K562 (cell line): ENCODE results near the gene GNA15. TPM values are rescaled to one million over a fixed set of nuclear protein-coding genes. Genes with fewer than 3 reads are reported as not detected.

Experiments used
- ATAC-seq: fragments of 200-7000 bp; cut with Tn5 transposase; 3 replicates; pipeline ENCODE4 v1.9.1; 2020; ENCODE audit warnings: moderate library complexity
- BruUV-seq: library from RNA; stranded (reverse); fragments of 400-500 nt; replicated peaks from 2 replicates; lab custom pipeline; 2021; lab: Mats Ljungman, UMichigan
- CTCF ChIA-PET: fragments of 300-600 bp; formaldehyde crosslinking; extraction: SDS; loops from one replicate; lab custom pipeline; 2021; ENCODE audit warnings: low intra/inter-chr PET ratio; lab: Yijun Ruan, JAX
- POLR2A ChIA-PET: fragments of 300-600, 350-650 bp; sonication (Branson Sonifier 250); formaldehyde crosslinking; extraction: SDS; loops from one replicate; lab custom pipeline; 2021; ENCODE audit warnings: antibody characterized with exemption, inconsistent platforms; lab: Yijun Ruan, JAX
- DNase-seq, 4 experiments: peaks; one replicate each; pipeline versions ENCODE4 v3.0.0 to v3.0.0-alpha.2; 2011 to 2018; ENCODE audit warnings: low spot score in 3 of 4, mixed read lengths in 3 of 4; ENCODE audit errors: extremely low read depth in 1 of 4
- FAIRE-seq: peaks from 2 replicates; lab custom pipeline; 2011; peaks lifted over from hg19 to GRCh38; lab: Jason Lieb, UNC
- H2AFZ ChIP-seq: 2 replicates; pipeline ENCODE4 v1.6.0; 2011; ENCODE audit warnings: low read depth, low read length, control low read depth, inconsistent platforms
- H3K27ac ChIP-seq: fragments of 200-600 bp; 3 replicates; pipeline ENCODE4 v1.8.0; 2011; ENCODE audit warnings: low read depth, mild to moderate bottlenecking, control low read depth, inconsistent platforms, low read length, moderate library complexity, mixed read lengths; ENCODE audit errors: extremely low read depth
- H3K27me3 ChIP-seq, 2 experiments: fragments of 300-600 bp in 1 of 2; 2 replicates in 1 of 2; 3 replicates in 1 of 2; pipeline versions ENCODE4 v1.6.0 to v1.8.0; 2011; ENCODE audit warnings: inconsistent platforms in 2 of 2, low read length in 2 of 2, mild to moderate bottlenecking in 1 of 2, mixed read lengths in 1 of 2, moderate library complexity in 1 of 2; ENCODE audit not compliant: control insufficient read depth in 2 of 2, insufficient read depth in 2 of 2
- H3K36me3 ChIP-seq: fragments of 300-600 bp; 3 replicates; pipeline ENCODE4 v1.8.0; 2011; ENCODE audit warnings: mild to moderate bottlenecking, low read length, inconsistent platforms; ENCODE audit not compliant: control insufficient read depth, insufficient read depth
- H3K4me1 ChIP-seq, 2 experiments: fragments of 200-600 bp in 1 of 2; replicated peaks in 1 of 2; 2 replicates in 1 of 2; 3 replicates in 1 of 2; pipeline versions ENCODE4 v1.5.1 to v1.8.0; 2011; ENCODE audit warnings: inconsistent platforms in 2 of 2, low read length in 2 of 2, mild to moderate bottlenecking in 1 of 2, mixed read lengths in 1 of 2, moderate library complexity in 1 of 2; ENCODE audit not compliant: control insufficient read depth in 2 of 2, insufficient read depth in 2 of 2
- H3K4me2 ChIP-seq: 2 replicates; pipeline ENCODE4 v1.6.1; 2011; ENCODE audit warnings: low read length, control low read depth, inconsistent platforms, mixed read lengths; ENCODE audit not compliant: insufficient read depth
- H3K4me3 ChIP-seq: fragments of 200-600 bp; sonication (generic), shearing (Covaris generic); 2 replicates; pipeline ENCODE4 v1.5.1; 2016; ENCODE audit warnings: control low read depth, inconsistent platforms
- H3K79me2 ChIP-seq: fragments of 200-600 bp; 3 replicates; pipeline ENCODE4 v1.8.0; 2011; ENCODE audit warnings: low read length, inconsistent platforms; ENCODE audit not compliant: control insufficient read depth, insufficient read depth
- H3K9ac ChIP-seq, 2 experiments: 2 replicates each; pipeline versions ENCODE4 v1.6.0 to v1.6.1; 2011; ENCODE audit warnings: low read depth in 2 of 2, low read length in 2 of 2, control low read depth in 1 of 2, inconsistent platforms in 1 of 2, mild to moderate bottlenecking in 1 of 2, mixed read lengths in 1 of 2; ENCODE audit not compliant: insufficient read depth in 1 of 2
- H3K9me1 ChIP-seq: one replicate; pipeline ENCODE4 v1.6.0; 2011; ENCODE audit warnings: inconsistent platforms, mild to moderate bottlenecking, low read length, moderate library complexity; ENCODE audit not compliant: control insufficient read depth, insufficient read depth
- H3K9me3 ChIP-seq: replicated peaks from 2 replicates; pipeline ENCODE4 v1.5.1; 2011; ENCODE audit warnings: low read depth, low read length, inconsistent platforms; ENCODE audit not compliant: control insufficient read depth, insufficient read depth
- H4K20me1 ChIP-seq: replicated peaks from 2 replicates; pipeline ENCODE4 v1.6.1; 2011; ENCODE audit warnings: low read length, inconsistent platforms, mixed read lengths; ENCODE audit not compliant: control insufficient read depth, insufficient read depth
- ARNT ChIP-seq, 2 experiments: fragments of 450-650 bp; IDR thresholded peaks; 2 replicates each; pipeline ENCODE4 v1.6.1; 2016; ENCODE audit warnings: mild to moderate bottlenecking in 1 of 2
- CBX2 ChIP-seq: fragments of 200-600 bp; sonication (generic); IDR thresholded peaks from one replicate; pipeline ENCODE4 v1.6.1; 2012; ENCODE audit warnings: mild to moderate bottlenecking, low read length, inconsistent platforms; ENCODE audit not compliant: insufficient read depth, poor library complexity, severe bottlenecking
- CXXC5 ChIP-seq: fragments of 250-450 bp; sonication (Bioruptor Pico); IDR thresholded peaks from 2 replicates; pipeline ENCODE4 v1.8.0; 2022; ENCODE audit warnings: inconsistent platforms, mild to moderate bottlenecking, moderate library complexity
- ELF4 ChIP-seq: fragments of 450-650 bp; formaldehyde crosslinking; IDR thresholded peaks from 2 replicates; pipeline ENCODE4 v1.4.0; 2022; ENCODE audit warnings: missing genetic modification characterization
- FOXK2 ChIP-seq, 2 experiments: fragments of 450-650 bp; IDR thresholded peaks in 1 of 2; conservative IDR thresholded peaks in 1 of 2; 2 replicates each; pipeline ENCODE4 v1.6.1; 2016; ENCODE audit warnings: low read depth in 2 of 2, mild to moderate bottlenecking in 1 of 2
- MCM2 ChIP-seq: fragments of 450-650 bp; IDR thresholded peaks from 2 replicates; pipeline ENCODE4 v1.6.1; 2017; ENCODE audit warnings: low read depth, mild to moderate bottlenecking
- MEIS2 ChIP-seq: fragments of 450-650 bp; IDR thresholded peaks from 2 replicates; pipeline ENCODE4 v1.6.1; 2014; ENCODE audit warnings: mild to moderate bottlenecking; ENCODE audit not compliant: partially characterized antibody
- NFE2L1 ChIP-seq: fragments of 450-650 bp; IDR thresholded peaks from 2 replicates; pipeline ENCODE4 v1.6.1; 2016; ENCODE audit warnings: missing genetic modification characterization, low read depth, mild to moderate bottlenecking, missing compliant biosample characterization, moderate library complexity, borderline replicate concordance
- NR2F6 ChIP-seq: fragments of 450-650 bp; formaldehyde crosslinking; IDR thresholded peaks from 2 replicates; pipeline ENCODE4 v1.4.0; 2020; ENCODE audit warnings: mild to moderate bottlenecking
- RB1 ChIP-seq: fragments of 450-650 bp; IDR thresholded peaks from 2 replicates; pipeline ENCODE4 v1.6.1; 2017; ENCODE audit warnings: low read depth, mild to moderate bottlenecking
- RUNX1 ChIP-seq: sonication (generic); IDR thresholded peaks from 2 replicates; pipeline ENCODE4 v1.6.1; 2016; ENCODE audit warnings: antibody characterized with exemption, low read depth
- SIN3B ChIP-seq: fragments of 450-650 bp; IDR thresholded peaks from 2 replicates; pipeline ENCODE4 v1.6.1; 2017; ENCODE audit warnings: low read depth, mild to moderate bottlenecking, moderate library complexity
- SUPT5H ChIP-seq: fragments of 450-650 bp; IDR thresholded peaks from 2 replicates; pipeline ENCODE4 v1.6.1; 2016
- YY1 ChIP-seq, 3 experiments: IDR thresholded peaks; 2 replicates each; pipeline ENCODE4 v1.6.1; 2011; ENCODE audit warnings: low read length in 2 of 3, mild to moderate bottlenecking in 2 of 3, moderate library complexity in 2 of 3, borderline replicate concordance in 1 of 3, control low read depth in 1 of 3, low read depth in 1 of 3; ENCODE audit not compliant: insufficient read depth in 3 of 3, insufficient replicate concordance in 2 of 3, control insufficient read depth in 1 of 3, insufficient read length in 1 of 3; ENCODE audit errors: extremely low read depth in 1 of 3
- ZFP36 ChIP-seq: fragments of 150-350 bp; IDR thresholded peaks from 2 replicates; pipeline ENCODE4 v1.6.1; 2018; ENCODE audit warnings: low read length, low read depth; ENCODE audit not compliant: partially characterized antibody
- ZNF444 ChIP-seq: fragments of 250-450 bp; sonication (Bioruptor Pico); IDR thresholded peaks from 2 replicates; pipeline ENCODE4 v1.4.0; 2020; ENCODE audit warnings: mild to moderate bottlenecking, moderate library complexity
- WGBS: fragments of 100-300 bp; shearing (Covaris generic); methylation state at CpG from one replicate; pipeline ENCODE4 v1.1.6; 2016; ENCODE audit warnings: low coverage, mixed read lengths; ENCODE audit not compliant: insufficient coverage; ENCODE audit errors: missing lambda C conversion rate; 5-methylcytosine and 5-hydroxymethylcytosine counted together
- in situ Hi-C: fragments of 300-500 bp; cut with MboI; formaldehyde crosslinking; loops from 4 replicates; pipeline ENCODE4 v1.15.0; 2018; ENCODE audit warnings: inconsistent platforms, mixed read lengths
- intact Hi-C: fragments of 100-400 bp; cut with micrococcal nuclease; formaldehyde crosslinking; loops from 2 replicates; pipeline ENCODE4 v1.14.2; 2022
- polyA plus RNA-seq, 8 experiments: library from polyadenylated mRNA; depleted of rRNA in 4 of 8; stranded (reverse) in 5 of 8; unstranded in 3 of 8; fragments of >200 nt; fragmentation: Nextera tagmentation in 2 of 8; fragmentation: Illumina TruSeq in 1 of 8; extraction: Ambion mirVana in 2 of 8; extraction: Trizol in 1 of 8; gene quantifications; 2 replicates each; pipeline versions ENCODE4 v1.2.1 to v1.2.3, GENCODE V29; 2011 to 2014; ENCODE audit warnings: inconsistent platforms in 1 of 8, missing spikeins in 1 of 8
- total RNA-seq, 7 experiments: library from RNA; depleted of rRNA in 6 of 7; stranded (reverse); fragments of >200 nt in 6 of 7; fragmentation: Illumina TruSeq in 2 of 7; extraction: Trizol in 2 of 7; gene quantifications; 2 replicates each; pipeline versions ENCODE4 v1.2.1 to v1.2.3, GENCODE V29; 2011 to 2021; ENCODE audit warnings: low replicate concordance in 1 of 7
- TF ChIP-seq, protein P1 (sequence below): fragments of 250-450 bp; sonication (Bioruptor Pico); IDR thresholded peaks from 2 replicates; pipeline ENCODE4 v1.8.0; 2021; ENCODE audit warnings: mild to moderate bottlenecking, moderate library complexity
- TF ChIP-seq, protein P2 (sequence below): fragments of 250-450 bp; sonication (Bioruptor Pico); IDR thresholded peaks from 2 replicates; pipeline ENCODE4 v1.6.1; 2021; ENCODE audit warnings: mild to moderate bottlenecking
- TF ChIP-seq, protein P3 (sequence below): sonication (generic); formaldehyde crosslinking; IDR thresholded peaks from 2 replicates; pipeline ENCODE4 v1.8.1; 2022; ENCODE audit warnings: missing genetic modification reagents

GNA15 gene
- total and polyA plus RNA-seq, 9 of the 15 experiments (the other 6 are each of a cell fraction or from before 2014, with no cell fraction given) = 0.03 to 0.24 (median 0.11) TPM; not detected in 1

DNA sequence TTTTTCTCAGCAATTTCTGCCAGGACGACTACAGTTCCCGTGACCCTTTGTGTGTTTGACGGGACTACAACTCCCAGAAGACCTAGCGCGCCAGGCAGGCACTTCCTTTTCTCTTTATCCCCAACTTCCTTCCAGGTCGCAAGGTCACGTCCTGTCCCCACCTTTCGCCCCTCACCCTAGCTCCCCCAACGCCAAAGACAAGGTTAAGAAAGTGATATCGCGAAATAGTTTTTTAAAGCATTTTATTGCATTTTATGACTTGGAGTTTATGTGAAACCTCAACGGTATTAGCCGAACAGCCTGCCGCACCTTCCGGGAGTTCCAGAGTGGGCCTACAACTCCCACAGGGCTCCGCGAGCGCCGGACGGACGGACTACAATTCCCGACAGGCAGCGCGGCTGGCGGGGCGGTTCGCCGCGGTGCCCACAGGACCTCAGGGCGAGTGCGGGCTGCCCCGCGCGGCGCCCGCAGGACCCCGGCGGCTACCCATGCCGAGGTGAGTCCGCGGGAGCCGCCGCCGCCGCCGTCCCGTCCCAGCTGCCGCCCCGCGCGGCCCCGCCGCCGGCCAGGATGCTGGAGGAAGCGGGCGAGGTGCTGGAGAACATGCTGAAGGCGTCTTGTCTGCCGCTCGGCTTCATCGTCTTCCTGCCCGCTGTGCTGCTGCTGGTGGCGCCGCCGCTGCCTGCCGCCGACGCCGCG is 49.8 kb downstream of the GNA15 start, which contains the start of gene NCLN:
Gene NCLN, plus strand, starts transcription at position 470 of the 699 bp plus-strand sequence. Its CDS starts 101 bp downstream, at position 571.
- peak; percentile 99 for FAIRE-seq
- no TSS peak for BruUV-seq
- Histone ChIP-seq H3K9me3 (no peaks in the 10 kb centered on the region), H3K27me3 (no peaks in the 10 kb centered on the region), H3K4me3 (peak within 1 kb of the TSS; percentile 99), H3K4me2 (peak within 1 kb of the TSS; percentile 96), H4K20me1 (peaks cover 26% of the 10 kb centered on the region; the same call in 1 of the 2 replicates), H3K36me3 (peaks cover 37% of the 10 kb centered on the region; the same call in 2 of the 3 replicates), H2AFZ (peak within 1 kb of the TSS; percentile 99), H3K9me1 (no peaks in the 10 kb centered on the region), H3K79me2 (peaks cover 49% of the 10 kb centered on the region), H3K9ac (peak within 1 kb of the TSS; percentile 82 to 99), H3K4me1 (peaks cover 23 to 65% of the 10 kb centered on the region in 2 experiments), H3K27ac (peak within 1 kb of the TSS; percentile 96)
- 1% methylated on average over 39 of the region's 69 CpGs for WGBS
- in situ Hi-C loops = no loop called here
- peak; percentile 84 to 96 (median 88) for DNase-seq
- intact Hi-C loops = no loop called here
- POLR2A ChIA-PET = interaction anchor here (0.5 to 1.5 kb wide), 8 partner anchors 8 to 636 kb away, joined by 3 to 4 read pairs (median 3); no protein-coding TSS in a partner anchor
- ATAC-seq = peak; percentile 87
- CTCF ChIA-PET = no interaction called here
- TF ChIP-seq MCM2 (no peak), FOXK2 (conservative IDR thresholded peaks at IDR 0.05 in 1 of 2, IDR thresholded peaks at IDR 0.05 in 1 of 2; ENCODE audit: low read depth in 2 of 2) (peak in 1 of 2 experiments; percentile 46; a peak in 1 of 4 replicates), SIN3B (peak; percentile 85), NR2F6 (CRISPR knock-in tag) (no peak), ARNT (IDR thresholded peaks at IDR 0.05) (peak; percentile 45 to 77; a peak in 2 of 4 replicates), CBX2 (no peak), NFE2L1 (no peak), RB1 (peak; percentile 83), MEIS2 (peak; percentile 4), YY1 (IDR thresholded peaks at IDR 0.05; ENCODE audit: borderline replicate concordance in 1 of 3, control insufficient read depth in 1 of 3, extremely low read depth in 1 of 3, insufficient read depth in 3 of 3, insufficient read length in 1 of 3, insufficient replicate concordance in 2 of 3, low read depth in 1 of 3, low read length in 2 of 3) (peak in 2 of 3 experiments; percentile 32 to 39), ZNF444 (CRISPR knock-in tag) (no peak), ELF4 (peak; percentile 84; the same call in 1 of the 2 replicates), RUNX1 (no peak), ZFP36 (peak; percentile 14), SUPT5H (peak; percentile 76; the same call in 1 of the 2 replicates), CXXC5 (peak; percentile 71)
- TF ChIP-seq, protein P1, sequence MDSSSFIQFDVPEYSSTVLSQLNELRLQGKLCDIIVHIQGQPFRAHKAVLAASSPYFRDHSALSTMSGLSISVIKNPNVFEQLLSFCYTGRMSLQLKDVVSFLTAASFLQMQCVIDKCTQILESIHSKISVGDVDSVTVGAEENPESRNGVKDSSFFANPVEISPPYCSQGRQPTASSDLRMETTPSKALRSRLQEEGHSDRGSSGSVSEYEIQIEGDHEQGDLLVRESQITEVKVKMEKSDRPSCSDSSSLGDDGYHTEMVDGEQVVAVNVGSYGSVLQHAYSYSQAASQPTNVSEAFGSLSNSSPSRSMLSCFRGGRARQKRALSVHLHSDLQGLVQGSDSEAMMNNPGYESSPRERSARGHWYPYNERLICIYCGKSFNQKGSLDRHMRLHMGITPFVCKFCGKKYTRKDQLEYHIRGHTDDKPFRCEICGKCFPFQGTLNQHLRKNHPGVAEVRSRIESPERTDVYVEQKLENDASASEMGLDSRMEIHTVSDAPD (CRISPR knock-in tag) = no peak
- TF ChIP-seq, protein P2, sequence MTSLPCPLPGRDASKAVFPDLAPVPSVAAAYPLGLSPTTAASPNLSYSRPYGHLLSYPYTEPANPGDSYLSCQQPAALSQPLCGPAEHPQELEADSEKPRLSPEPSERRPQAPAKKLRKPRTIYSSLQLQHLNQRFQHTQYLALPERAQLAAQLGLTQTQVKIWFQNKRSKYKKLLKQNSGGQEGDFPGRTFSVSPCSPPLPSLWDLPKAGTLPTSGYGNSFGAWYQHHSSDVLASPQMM (CRISPR knock-in tag) = no peak
- TF ChIP-seq, protein P3, sequence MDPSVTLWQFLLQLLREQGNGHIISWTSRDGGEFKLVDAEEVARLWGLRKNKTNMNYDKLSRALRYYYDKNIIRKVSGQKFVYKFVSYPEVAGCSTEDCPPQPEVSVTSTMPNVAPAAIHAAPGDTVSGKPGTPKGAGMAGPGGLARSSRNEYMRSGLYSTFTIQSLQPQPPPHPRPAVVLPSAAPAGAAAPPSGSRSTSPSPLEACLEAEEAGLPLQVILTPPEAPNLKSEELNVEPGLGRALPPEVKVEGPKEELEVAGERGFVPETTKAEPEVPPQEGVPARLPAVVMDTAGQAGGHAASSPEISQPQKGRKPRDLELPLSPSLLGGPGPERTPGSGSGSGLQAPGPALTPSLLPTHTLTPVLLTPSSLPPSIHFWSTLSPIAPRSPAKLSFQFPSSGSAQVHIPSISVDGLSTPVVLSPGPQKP (CRISPR knock-in tag) = no peak
